K562 (cell line): ENCODE measurements around the gene CRYGA. TPM values are rescaled to one million over a fixed set of nuclear protein-coding genes. Genes with fewer than 3 reads are reported as not detected.

Experiments
- ARID2 ChIP-seq: fragments of 450-650 bp; IDR thresholded peaks from 2 replicates; pipeline ENCODE4 v1.6.1; 2017; ENCODE audit warnings: antibody characterized with exemption, mild to moderate bottlenecking
- CEBPG ChIP-seq, 3 experiments: fragments of 200-800 bp in 1 of 3; sonication (Bioruptor generic) in 1 of 3; sonication (generic) in 1 of 3; formaldehyde crosslinking in 1 of 3; IDR thresholded peaks in 2 of 3; conservative IDR thresholded peaks in 1 of 3; 2 replicates each; pipeline versions ENCODE4 v1.6.1 to v1.8.0; 2016 to 2022; ENCODE audit warnings: missing compliant biosample characterization in 2 of 3, missing genetic modification characterization in 2 of 3, mild to moderate bottlenecking in 1 of 3, missing genetic modification reagents in 1 of 3
- FIP1L1 ChIP-seq: fragments of 200-400 bp; formaldehyde crosslinking; IDR thresholded peaks from 2 replicates; pipeline ENCODE4 v1.6.1; 2018; ENCODE audit warnings: mild to moderate bottlenecking, low read depth, low read length; ENCODE audit not compliant: poor library complexity, severe bottlenecking
- HEY1 ChIP-seq: fragments of 250-450 bp; sonication (Bioruptor Pico); IDR thresholded peaks from 2 replicates; pipeline ENCODE4 v1.5.0; 2020; ENCODE audit warnings: mild to moderate bottlenecking, moderate library complexity, borderline replicate concordance
- MEF2D ChIP-seq: conservative IDR thresholded peaks from 2 replicates; pipeline ENCODE4 v1.6.1; 2016; ENCODE audit warnings: low read depth, missing genetic modification characterization, missing compliant biosample characterization
- ZNF830 ChIP-seq: fragments of 250-450 bp; sonication (Bioruptor Pico); IDR thresholded peaks from 2 replicates; pipeline ENCODE4 v1.5.0; 2021; ENCODE audit warnings: mild to moderate bottlenecking
- polyA plus RNA-seq, 8 experiments: library from polyadenylated mRNA; depleted of rRNA in 4 of 8; stranded (reverse) in 5 of 8; unstranded in 3 of 8; fragments of >200 nt; fragmentation: Nextera tagmentation in 2 of 8; fragmentation: Illumina TruSeq in 1 of 8; extraction: Ambion mirVana in 2 of 8; extraction: Trizol in 1 of 8; gene quantifications; 2 replicates each; pipeline versions ENCODE4 v1.2.1 to v1.2.3, GENCODE V29; 2011 to 2014; ENCODE audit warnings: inconsistent platforms in 1 of 8, missing spikeins in 1 of 8
- total RNA-seq, 7 experiments: library from RNA; depleted of rRNA in 6 of 7; stranded (reverse); fragments of >200 nt in 6 of 7; fragmentation: Illumina TruSeq in 2 of 7; extraction: Trizol in 2 of 7; gene quantifications; 2 replicates each; pipeline versions ENCODE4 v1.2.1 to v1.2.3, GENCODE V29; 2011 to 2021; ENCODE audit warnings: low replicate concordance in 1 of 7
- TF ChIP-seq, protein P1 (sequence below): fragments of 450-650 bp; IDR thresholded peaks from 2 replicates; pipeline ENCODE4 v1.6.1; 2016; ENCODE audit warnings: low read depth
- TF ChIP-seq, protein P2 (sequence below): fragments of 250-450 bp; sonication (Bioruptor Pico); IDR thresholded peaks from 2 replicates; pipeline ENCODE4 v1.6.1; 2021; ENCODE audit warnings: mild to moderate bottlenecking
- TF ChIP-seq, protein P3 (sequence below), 2 experiments: fragments of 150-350 bp in 1 of 2; IDR thresholded peaks; 2 replicates each; pipeline ENCODE4 v1.6.1; 2012 to 2016; ENCODE audit warnings: low read depth in 2 of 2, low read length in 2 of 2, mild to moderate bottlenecking in 1 of 2, moderate library complexity in 1 of 2

CRYGA gene
- total and polyA plus RNA-seq, 9 of the 15 experiments (the other 6 are each of a cell fraction or from before 2014, with no cell fraction given), result not detected

DNA sequence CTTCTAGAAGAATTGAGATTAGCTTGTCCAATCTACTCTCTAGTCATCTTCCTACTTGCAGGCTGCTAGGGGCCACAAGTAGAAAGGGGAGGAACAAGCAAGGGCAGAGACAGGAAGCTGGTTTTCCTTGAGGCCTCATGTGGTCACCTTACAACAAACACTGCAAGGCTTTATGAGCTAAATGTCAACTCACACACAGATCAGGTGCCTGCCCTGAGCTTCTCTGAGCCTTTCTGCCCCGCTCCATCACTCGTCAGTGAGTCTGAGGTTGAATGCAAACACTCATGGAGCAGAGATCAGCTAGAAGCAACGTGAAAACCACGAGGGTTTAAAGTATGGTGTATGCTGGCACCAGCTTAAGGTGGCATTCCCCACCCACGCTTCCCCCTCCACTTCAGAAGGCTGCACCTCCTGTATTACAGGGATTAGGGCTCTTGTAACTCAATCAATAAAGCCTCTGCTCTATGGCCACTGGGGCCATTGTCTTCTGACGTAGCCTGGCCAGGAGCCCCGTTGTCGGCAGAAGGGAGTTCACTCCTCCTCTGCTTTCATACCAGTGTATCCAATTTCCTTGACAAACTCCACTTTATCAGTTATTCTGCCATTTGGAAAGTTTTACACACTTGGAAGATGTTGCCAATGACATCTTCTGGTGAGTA lies 28.3 kb downstream of the CRYGA start (continued):
- TF ChIP-seq, protein P1, sequence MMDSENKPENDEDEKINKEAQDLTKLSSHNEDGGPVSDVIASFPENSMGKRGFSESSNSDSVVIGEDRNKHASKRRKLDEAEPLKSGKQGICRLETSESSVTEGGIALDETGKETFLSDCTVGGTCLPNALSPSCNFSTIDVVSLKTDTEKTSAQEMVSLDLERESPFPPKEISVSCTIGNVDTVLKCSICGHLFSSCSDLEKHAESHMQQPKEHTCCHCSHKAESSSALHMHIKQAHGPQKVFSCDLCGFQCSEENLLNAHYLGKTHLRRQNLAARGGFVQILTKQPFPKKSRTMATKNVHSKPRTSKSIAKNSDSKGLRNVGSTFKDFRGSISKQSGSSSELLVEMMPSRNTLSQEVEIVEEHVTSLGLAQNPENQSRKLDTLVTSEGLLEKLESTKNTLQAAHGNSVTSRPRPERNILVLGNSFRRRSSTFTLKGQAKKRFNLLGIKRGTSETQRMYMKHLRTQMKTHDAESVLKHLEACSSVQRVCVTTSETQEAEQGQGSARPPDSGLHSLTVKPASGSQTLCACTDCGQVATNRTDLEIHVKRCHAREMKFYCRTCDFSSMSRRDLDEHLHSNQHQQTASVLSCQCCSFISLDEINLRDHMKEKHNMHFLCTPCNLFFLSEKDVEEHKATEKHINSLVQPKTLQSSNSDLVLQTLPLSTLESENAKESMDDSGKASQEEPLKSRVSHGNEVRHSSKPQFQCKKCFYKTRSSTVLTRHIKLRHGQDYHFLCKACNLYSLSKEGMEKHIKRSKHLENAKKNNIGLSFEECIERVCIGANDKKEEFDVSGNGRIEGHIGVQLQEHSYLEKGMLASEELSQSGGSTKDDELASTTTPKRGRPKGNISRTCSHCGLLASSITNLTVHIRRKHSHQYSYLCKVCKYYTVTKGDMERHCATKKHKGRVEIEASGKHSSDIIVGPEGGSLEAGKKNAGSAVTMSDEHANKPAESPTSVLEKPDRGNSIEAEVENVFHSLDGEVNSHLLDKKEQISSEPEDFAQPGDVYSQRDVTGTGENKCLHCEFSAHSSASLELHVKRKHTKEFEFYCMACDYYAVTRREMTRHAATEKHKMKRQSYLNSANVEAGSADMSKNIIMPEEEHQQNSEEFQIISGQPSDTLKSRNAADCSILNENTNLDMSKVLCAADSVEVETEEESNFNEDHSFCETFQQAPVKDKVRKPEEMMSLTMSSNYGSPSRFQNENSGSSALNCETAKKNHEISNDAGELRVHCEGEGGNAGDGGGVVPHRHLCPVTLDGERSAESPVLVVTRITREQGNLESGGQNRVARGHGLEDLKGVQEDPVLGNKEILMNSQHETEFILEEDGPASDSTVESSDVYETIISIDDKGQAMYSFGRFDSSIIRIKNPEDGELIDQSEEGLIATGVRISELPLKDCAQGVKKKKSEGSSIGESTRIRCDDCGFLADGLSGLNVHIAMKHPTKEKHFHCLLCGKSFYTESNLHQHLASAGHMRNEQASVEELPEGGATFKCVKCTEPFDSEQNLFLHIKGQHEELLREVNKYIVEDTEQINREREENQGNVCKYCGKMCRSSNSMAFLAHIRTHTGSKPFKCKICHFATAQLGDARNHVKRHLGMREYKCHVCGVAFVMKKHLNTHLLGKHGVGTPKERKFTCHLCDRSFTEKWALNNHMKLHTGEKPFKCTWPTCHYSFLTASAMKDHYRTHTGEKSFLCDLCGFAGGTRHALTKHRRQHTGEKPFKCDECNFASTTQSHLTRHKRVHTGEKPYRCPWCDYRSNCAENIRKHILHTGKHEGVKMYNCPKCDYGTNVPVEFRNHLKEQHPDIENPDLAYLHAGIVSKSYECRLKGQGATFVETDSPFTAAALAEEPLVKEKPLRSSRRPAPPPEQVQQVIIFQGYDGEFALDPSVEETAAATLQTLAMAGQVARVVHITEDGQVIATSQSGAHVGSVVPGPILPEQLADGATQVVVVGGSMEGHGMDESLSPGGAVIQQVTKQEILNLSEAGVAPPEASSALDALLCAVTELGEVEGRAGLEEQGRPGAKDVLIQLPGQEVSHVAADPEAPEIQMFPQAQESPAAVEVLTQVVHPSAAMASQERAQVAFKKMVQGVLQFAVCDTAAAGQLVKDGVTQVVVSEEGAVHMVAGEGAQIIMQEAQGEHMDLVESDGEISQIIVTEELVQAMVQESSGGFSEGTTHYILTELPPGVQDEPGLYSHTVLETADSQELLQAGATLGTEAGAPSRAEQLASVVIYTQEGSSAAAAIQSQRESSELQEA, result no peak
- TF ChIP-seq ARID2, result no peak
- TF ChIP-seq CEBPG (CRISPR knock-in tag; IDR thresholded peaks at IDR 0.05), result no peak
- no peak for TF ChIP-seq CEBPG (tag; conservative IDR thresholded peaks at IDR 0.05 in 1 of 2, IDR thresholded peaks at IDR 0.05 in 1 of 2)
- TF ChIP-seq, protein P2, sequence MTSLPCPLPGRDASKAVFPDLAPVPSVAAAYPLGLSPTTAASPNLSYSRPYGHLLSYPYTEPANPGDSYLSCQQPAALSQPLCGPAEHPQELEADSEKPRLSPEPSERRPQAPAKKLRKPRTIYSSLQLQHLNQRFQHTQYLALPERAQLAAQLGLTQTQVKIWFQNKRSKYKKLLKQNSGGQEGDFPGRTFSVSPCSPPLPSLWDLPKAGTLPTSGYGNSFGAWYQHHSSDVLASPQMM (CRISPR knock-in tag), result no peak
- no peak for TF ChIP-seq HEY1 (CRISPR knock-in tag)
- TF ChIP-seq, protein P3, sequence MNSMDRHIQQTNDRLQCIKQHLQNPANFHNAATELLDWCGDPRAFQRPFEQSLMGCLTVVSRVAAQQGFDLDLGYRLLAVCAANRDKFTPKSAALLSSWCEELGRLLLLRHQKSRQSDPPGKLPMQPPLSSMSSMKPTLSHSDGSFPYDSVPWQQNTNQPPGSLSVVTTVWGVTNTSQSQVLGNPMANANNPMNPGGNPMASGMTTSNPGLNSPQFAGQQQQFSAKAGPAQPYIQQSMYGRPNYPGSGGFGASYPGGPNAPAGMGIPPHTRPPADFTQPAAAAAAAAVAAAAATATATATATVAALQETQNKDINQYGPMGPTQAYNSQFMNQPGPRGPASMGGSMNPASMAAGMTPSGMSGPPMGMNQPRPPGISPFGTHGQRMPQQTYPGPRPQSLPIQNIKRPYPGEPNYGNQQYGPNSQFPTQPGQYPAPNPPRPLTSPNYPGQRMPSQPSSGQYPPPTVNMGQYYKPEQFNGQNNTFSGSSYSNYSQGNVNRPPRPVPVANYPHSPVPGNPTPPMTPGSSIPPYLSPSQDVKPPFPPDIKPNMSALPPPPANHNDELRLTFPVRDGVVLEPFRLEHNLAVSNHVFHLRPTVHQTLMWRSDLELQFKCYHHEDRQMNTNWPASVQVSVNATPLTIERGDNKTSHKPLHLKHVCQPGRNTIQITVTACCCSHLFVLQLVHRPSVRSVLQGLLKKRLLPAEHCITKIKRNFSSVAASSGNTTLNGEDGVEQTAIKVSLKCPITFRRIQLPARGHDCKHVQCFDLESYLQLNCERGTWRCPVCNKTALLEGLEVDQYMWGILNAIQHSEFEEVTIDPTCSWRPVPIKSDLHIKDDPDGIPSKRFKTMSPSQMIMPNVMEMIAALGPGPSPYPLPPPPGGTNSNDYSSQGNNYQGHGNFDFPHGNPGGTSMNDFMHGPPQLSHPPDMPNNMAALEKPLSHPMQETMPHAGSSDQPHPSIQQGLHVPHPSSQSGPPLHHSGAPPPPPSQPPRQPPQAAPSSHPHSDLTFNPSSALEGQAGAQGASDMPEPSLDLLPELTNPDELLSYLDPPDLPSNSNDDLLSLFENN (IDR thresholded peaks at IDR 0.05; ENCODE audit: low read depth in 2 of 2, low read length in 2 of 2), result no peak
- no peak for TF ChIP-seq FIP1L1
- TF ChIP-seq MEF2D (tag), result no peak
- no peak for TF ChIP-seq ZNF830 (CRISPR knock-in tag)
- TF ChIP-seq, all 486 proteins: peak for 0
